Karpas-422 (cell line): ENCODE data around the gene C15orf39. TPM values are rescaled to one million over a fixed set of nuclear protein-coding genes. Genes with fewer than 3 reads are reported as not detected.

ENCODE experiments used
- DNase-seq: peaks from one replicate; pipeline ENCODE4 v3.0.0-alpha.2; 2015
- H2AFZ ChIP-seq: fragments of 200-600 bp; sonication (generic); 2 replicates; pipeline ENCODE4 v1.6.1; 2014; ENCODE audit warnings: antibody characterized with exemption, low read length, mixed read lengths
- H3K27ac ChIP-seq: fragments of 200-600 bp; sonication (generic); 2 replicates; pipeline ENCODE4 v1.5.1; 2014; ENCODE audit warnings: mild to moderate bottlenecking, low read length, moderate library complexity
- H3K27me3 ChIP-seq: fragments of 200-600 bp; sonication (generic); 2 replicates; pipeline ENCODE4 v1.6.1; 2014; ENCODE audit warnings: low read length, mixed read lengths
- H3K36me3 ChIP-seq: fragments of 200-600 bp; sonication (generic); 2 replicates; pipeline ENCODE4 v1.6.1; 2014; ENCODE audit warnings: low read length, mixed read lengths; ENCODE audit not compliant: insufficient read depth
- H3K4me1 ChIP-seq: fragments of 200-600 bp; sonication (generic); 2 replicates; pipeline ENCODE4 v1.6.1; 2014; ENCODE audit warnings: mild to moderate bottlenecking, low read length, mixed read lengths
- H3K4me2 ChIP-seq: fragments of 200-600 bp; sonication (generic); 2 replicates; pipeline ENCODE4 v1.6.1; 2014; ENCODE audit warnings: low read length, low read depth, mild to moderate bottlenecking; ENCODE audit not compliant: poor library complexity, severe bottlenecking
- H3K4me3 ChIP-seq: fragments of 200-600 bp; sonication (generic); 2 replicates; pipeline ENCODE4 v1.5.1; 2014; ENCODE audit warnings: mild to moderate bottlenecking, antibody characterized with exemption, low read length, mixed read lengths
- H3K79me2 ChIP-seq: fragments of 200-600 bp; sonication (generic); 2 replicates; pipeline ENCODE4 v1.6.1; 2014; ENCODE audit warnings: mild to moderate bottlenecking, low read length, mixed read lengths
- H3K9ac ChIP-seq: fragments of 200-600 bp; sonication (generic); 2 replicates; pipeline ENCODE4 v1.6.0; 2014; ENCODE audit warnings: low read length
- H3K9me2 ChIP-seq: fragments of 200-600 bp; sonication (generic), shearing (Covaris generic); replicated peaks from 2 replicates; pipeline ENCODE4 v1.6.0; 2014; ENCODE audit warnings: mild to moderate bottlenecking, low read length, moderate library complexity; ENCODE audit not compliant: insufficient read depth
- H3K9me3 ChIP-seq: fragments of 300-700, 200-600 bp; sonication (generic); 2 replicates; pipeline ENCODE4 v1.6.1; 2014; ENCODE audit warnings: low read length, mixed read lengths
- H4K20me1 ChIP-seq: fragments of 200-600 bp; sonication (generic); 2 replicates; pipeline ENCODE4 v1.6.1; 2014; ENCODE audit warnings: mild to moderate bottlenecking, antibody characterized with exemption, low read length, low read depth; ENCODE audit not compliant: insufficient read depth
- total RNA-seq: library from RNA; depleted of rRNA; stranded (reverse); fragments of >200 nt; shearing (Covaris generic); gene quantifications from 2 replicates; pipeline ENCODE4 v1.2.3, GENCODE V29; 2014; ENCODE audit warnings: low replicate concordance

C15orf39 gene
- total RNA-seq, 1 experiment from 2014 or later, result 11.3 TPM

DNA sequence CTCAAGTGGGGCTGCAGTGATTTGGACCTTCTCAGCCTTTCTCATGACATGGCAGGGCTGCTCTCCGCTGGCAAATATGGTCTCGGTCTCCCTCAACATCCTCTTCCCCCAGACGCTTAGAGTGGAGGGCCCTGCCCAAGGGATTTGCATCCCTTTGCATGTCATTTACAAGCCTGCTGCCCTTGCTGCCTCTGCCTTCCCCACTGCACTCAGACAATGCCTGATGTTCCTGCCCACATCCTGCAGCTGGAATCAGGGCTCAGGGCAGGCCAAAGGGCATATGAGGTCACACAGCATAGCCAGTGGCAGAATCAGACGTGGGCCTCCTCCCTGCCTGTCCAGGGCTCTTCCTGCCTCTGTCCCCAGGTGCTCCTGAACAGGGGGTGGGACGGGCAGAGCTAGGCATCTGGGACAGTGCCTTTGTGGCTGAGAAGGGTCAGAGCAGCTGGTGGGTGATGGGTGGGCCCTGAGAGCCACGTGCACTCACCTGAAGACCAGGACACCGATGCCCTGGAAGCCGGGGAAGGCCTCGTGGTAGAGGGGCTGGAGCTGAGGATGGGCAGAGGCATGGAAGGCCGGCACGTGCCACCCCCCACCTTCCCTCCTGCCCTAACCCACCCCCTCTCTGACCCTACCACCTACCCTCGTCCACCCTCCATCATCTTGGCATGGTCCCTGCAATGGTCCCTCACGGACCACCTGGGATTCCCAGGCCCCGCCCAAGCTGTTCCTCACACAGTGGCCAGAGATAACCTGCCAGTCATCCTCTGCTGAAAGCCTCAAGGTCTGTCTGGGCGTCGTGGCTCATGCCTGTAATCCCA lies 29.1 kb downstream of the C15orf39 start:
- no peaks in the 10 kb centered on the region for H3K9me3 ChIP-seq
- peaks cover 12% of the 10 kb centered on the region for H3K4me1 ChIP-seq
- no peaks in the 10 kb centered on the region for H3K36me3 ChIP-seq
- H3K27ac ChIP-seq, result no peak overlapping the region
- H3K4me2 ChIP-seq, result peak overlapping the region; percentile 38
- no peak overlapping the region for H2AFZ ChIP-seq
- H3K79me2 ChIP-seq, result no peaks in the 10 kb centered on the region
- H3K27me3 ChIP-seq, result no peaks in the 10 kb centered on the region
- DNase-seq, result peak; percentile 76
- H4K20me1 ChIP-seq, result no peaks in the 10 kb centered on the region
- no peak overlapping the region for H3K9ac ChIP-seq
- H3K4me3 ChIP-seq, result no peak overlapping the region
- no peaks in the 10 kb centered on the region for H3K9me2 ChIP-seq

DNA sequence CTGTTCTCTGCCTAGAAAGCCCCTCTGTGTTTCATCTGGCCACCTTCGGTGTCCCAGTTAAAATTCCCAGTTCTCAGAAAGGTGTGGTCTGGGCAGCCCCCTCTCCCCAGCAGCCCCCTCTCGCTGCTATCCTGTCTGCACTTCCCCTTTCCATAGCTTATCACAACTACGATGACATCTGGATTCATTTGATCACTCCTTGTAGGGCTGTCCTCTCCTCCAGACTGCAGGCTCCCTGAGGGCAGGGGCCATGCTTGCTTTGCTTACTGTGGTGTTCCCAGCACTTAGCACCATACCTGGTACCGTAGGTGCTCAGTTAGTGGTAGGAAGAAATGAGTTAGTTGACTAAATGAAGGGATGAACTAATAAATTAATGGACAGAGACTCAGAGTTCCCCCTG lies 30.2 kb downstream of the C15orf39 start:
- no peak overlapping the region for H3K27ac ChIP-seq
- H3K79me2 ChIP-seq, result no peaks in the 10 kb centered on the region
- no peaks in the 10 kb centered on the region for H4K20me1 ChIP-seq
- H3K36me3 ChIP-seq, result no peaks in the 10 kb centered on the region
- no peak overlapping the region for H3K9ac ChIP-seq
- H3K4me1 ChIP-seq, result peaks cover 12% of the 10 kb centered on the region
- H3K4me2 ChIP-seq, result no peak overlapping the region
- H2AFZ ChIP-seq, result no peak overlapping the region
- H3K4me3 ChIP-seq, result no peak overlapping the region
- DNase-seq, result no peak
- no peaks in the 10 kb centered on the region for H3K27me3 ChIP-seq
- no peaks in the 10 kb centered on the region for H3K9me2 ChIP-seq
- H3K9me3 ChIP-seq, result no peaks in the 10 kb centered on the region

GRCh38 chr15:75232252-75232813 lies 30.7 kb downstream of the C15orf39 start:
- DNase-seq, result no peak
- peaks cover 12% of the 10 kb centered on the region for H3K4me1 ChIP-seq
- H4K20me1 ChIP-seq, result no peaks in the 10 kb centered on the region
- no peak overlapping the region for H3K27ac ChIP-seq
- no peak overlapping the region for H2AFZ ChIP-seq
- H3K27me3 ChIP-seq, result no peaks in the 10 kb centered on the region
- no peak overlapping the region for H3K9ac ChIP-seq
- no peaks in the 10 kb centered on the region for H3K9me3 ChIP-seq
- no peaks in the 10 kb centered on the region for H3K9me2 ChIP-seq
- no peaks in the 10 kb centered on the region for H3K79me2 ChIP-seq
- H3K4me2 ChIP-seq, result no peak overlapping the region
- H3K4me3 ChIP-seq, result no peak overlapping the region
- H3K36me3 ChIP-seq, result no peaks in the 10 kb centered on the region

DNA sequence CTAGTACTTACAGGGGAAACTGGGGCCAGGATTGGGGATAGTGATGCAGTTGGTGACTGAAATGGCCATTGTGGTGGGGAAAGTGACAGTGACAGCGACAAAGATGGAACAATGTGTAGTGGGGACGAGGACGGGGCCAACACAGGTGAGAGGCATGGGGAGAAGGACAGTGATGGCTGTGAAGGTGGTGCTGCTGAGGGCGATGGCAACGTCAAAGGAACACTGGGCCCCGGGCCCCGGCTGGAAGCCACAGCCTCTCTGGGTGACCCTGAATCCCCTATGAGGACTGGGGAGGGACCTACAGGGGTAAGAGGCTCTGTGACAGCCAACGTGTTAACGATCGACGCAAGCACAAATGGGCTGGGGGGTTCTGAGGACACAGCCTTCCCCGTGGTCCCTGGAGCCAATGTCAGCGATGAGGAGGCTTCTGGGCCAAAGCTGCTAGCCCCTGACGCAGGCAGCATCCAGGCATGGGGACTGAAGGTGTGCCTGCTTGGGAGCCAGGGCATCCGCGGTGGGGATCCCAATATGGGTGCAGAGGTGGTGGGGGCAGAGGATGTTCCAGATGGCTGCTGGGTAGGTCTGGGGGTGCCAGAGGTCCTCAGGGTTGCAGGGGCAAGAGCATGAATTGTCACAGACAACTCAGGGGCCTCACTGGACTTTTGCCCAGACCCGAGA lies 31.3 kb downstream of the C15orf39 start:
- Histone ChIP-seq H3K36me3 (no peaks in the 10 kb centered on the region), H3K27ac (no peak overlapping the region), H3K79me2 (no peaks in the 10 kb centered on the region), H3K4me2 (no peak overlapping the region), H3K9me3 (no peaks in the 10 kb centered on the region), H4K20me1 (no peaks in the 10 kb centered on the region), H2AFZ (no peak overlapping the region), H3K4me3 (no peak overlapping the region), H3K27me3 (no peaks in the 10 kb centered on the region), H3K9me2 (no peaks in the 10 kb centered on the region), H3K4me1 (peaks cover 14% of the 10 kb centered on the region), H3K9ac (no peak overlapping the region)
- no peak for DNase-seq

- Histone ChIP-seq H3K27me3 (no peaks in the 10 kb centered on the region), H2AFZ (no peak overlapping the region), H3K4me3 (no peak overlapping the region), H3K9me3 (no peaks in the 10 kb centered on the region), H3K79me2 (no peaks in the 10 kb centered on the region), H3K9ac (no peak overlapping the region), H3K4me2 (no peak overlapping the region), H3K27ac (no peak overlapping the region), H4K20me1 (no peaks in the 10 kb centered on the region), H3K9me2 (no peaks in the 10 kb centered on the region), H3K4me1 (peaks cover 14% of the 10 kb centered on the region), H3K36me3 (no peaks in the 10 kb centered on the region)
- no peak for DNase-seq
These were observed 32.0 kb downstream of the C15orf39 start for GRCh38 chr15:75233504-75234190.

GRCh38 chr15:75234191-75234810 lies 32.6 kb downstream of the C15orf39 start:
- Histone ChIP-seq H2AFZ (no peak overlapping the region), H3K27me3 (no peaks in the 10 kb centered on the region), H3K4me3 (no peak overlapping the region), H3K9me3 (no peaks in the 10 kb centered on the region), H3K9me2 (no peaks in the 10 kb centered on the region), H3K4me1 (peaks cover 14% of the 10 kb centered on the region), H3K27ac (no peak overlapping the region), H4K20me1 (no peaks in the 10 kb centered on the region), H3K9ac (no peak overlapping the region), H3K4me2 (no peak overlapping the region), H3K36me3 (no peaks in the 10 kb centered on the region), H3K79me2 (no peaks in the 10 kb centered on the region)
- no peak for DNase-seq

DNA sequence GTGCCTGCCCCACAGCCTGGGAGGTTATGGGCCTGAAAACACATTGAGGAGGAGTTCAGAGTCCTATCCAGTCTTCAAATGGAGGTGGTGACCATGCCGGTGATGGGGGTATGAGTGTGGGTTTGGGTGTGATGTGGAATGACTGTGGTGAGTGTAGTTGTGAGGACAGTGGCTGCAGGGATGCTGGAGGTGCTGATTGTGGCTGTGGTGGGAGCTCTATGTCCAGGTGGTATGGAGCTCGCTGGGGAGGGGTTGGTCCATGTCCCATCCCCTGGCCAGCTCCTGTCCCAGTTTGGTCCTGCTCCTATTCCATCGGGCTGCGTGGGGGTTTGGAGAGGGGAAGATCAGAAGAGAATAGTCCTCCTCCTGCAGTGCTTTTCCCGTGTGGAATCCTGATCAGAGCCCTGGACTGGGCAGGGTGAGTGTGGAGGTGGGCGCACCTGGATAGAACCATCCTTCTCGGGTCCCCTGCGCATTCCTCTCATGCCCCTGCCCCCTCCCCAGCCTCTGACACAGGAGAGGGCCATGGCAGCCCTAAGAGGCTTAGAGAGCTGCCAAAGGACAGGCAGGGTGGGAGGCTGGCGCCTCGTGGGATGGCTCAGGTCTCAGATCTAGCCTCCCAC lies 33.5 kb downstream of the C15orf39 start:
- Histone ChIP-seq H3K79me2 (no peaks in the 10 kb centered on the region), H3K9me2 (no peaks in the 10 kb centered on the region), H3K27me3 (no peaks in the 10 kb centered on the region), H3K27ac (no peak overlapping the region), H3K4me2 (no peak overlapping the region), H3K9me3 (no peaks in the 10 kb centered on the region), H4K20me1 (no peaks in the 10 kb centered on the region), H2AFZ (no peak overlapping the region), H3K4me3 (no peak overlapping the region), H3K9ac (no peak overlapping the region), H3K36me3 (no peaks in the 10 kb centered on the region), H3K4me1 (peaks cover 11% of the 10 kb centered on the region)
- DNase-seq, result no peak
